Subcutaneous adipose tissue (tissue), 4 donors: Measurements from ENCODE around the gene WBP2. TPM values are rescaled to one million over a fixed set of nuclear protein-coding genes. Genes with fewer than 3 reads are reported as not detected.

Source experiments
- CTCF ChIP-seq: fragments of 450-650 bp; IDR thresholded peaks from one replicate; pipeline ENCODE4 v1.5.1; 2016; ENCODE audit warnings: low read depth, mild to moderate bottlenecking, control low read depth, antibody characterized with exemption, moderate library complexity
- total RNA-seq, 4 donors: library from RNA; depleted of rRNA; stranded (reverse); fragments of >200 nt; gene quantifications; one replicate each; pipeline ENCODE4 v1.1.0, GENCODE V29; 2016

The WBP2 gene
- total RNA-seq, 4 donors from 2014 or later: 55.3 to 91.7 (median 65.6) TPM

GRCh38 chr17:75808549-75808904 is 46.6 kb downstream of the WBP2 start:
- no peak for TF ChIP-seq CTCF

GRCh38 chr17:75807861-75808260 is 47.3 kb downstream of the WBP2 start:
- TF ChIP-seq CTCF: no peak

GRCh38 chr17:75806822-75807500 is 48.2 kb downstream of the WBP2 start:
- no peak for TF ChIP-seq CTCF

GRCh38 chr17:75803883-75804282 is 51.3 kb downstream of the WBP2 start:
- no peak for TF ChIP-seq CTCF

- TF ChIP-seq CTCF: no peak
These were observed 55.7 kb downstream of the WBP2 start for GRCh38 chr17:75799402-75799801.

GRCh38 chr17:75795820-75796607 is 59.1 kb downstream of the WBP2 start:
- no peak for TF ChIP-seq CTCF

Other genes with a start within 250 kb of the WBP2 start
- 1 to 10 TPM in 1 of 4 donors, under 1 TPM in 1, not detected in 2; 0.66 to 1.9 TPM for gene SMIM5, start 221.9 kb downstream of the WBP2 start, total RNA-seq
- gene RECQL5, start 188.2 kb downstream of the WBP2 start, total RNA-seq: 10 to 100 TPM in 2 of 4 donors, 1 to 10 TPM in 2; 7.7 to 23.4 (median 15.5) TPM
- gene SAP30BP, start 188.0 kb downstream of the WBP2 start, total RNA-seq: 10 to 100 TPM; 58.0 to 78.9 (median 61.7) TPM
- gene ITGB4, start 133.9 kb downstream of the WBP2 start, total RNA-seq: 10 to 100 TPM in 2 of 4 donors, 1 to 10 TPM in 2; 5.1 to 25.2 (median 9.9) TPM
- gene GALK1, start 90.1 kb downstream of the WBP2 start, total RNA-seq: 10 to 100 TPM; 13.2 to 31.3 (median 24.5) TPM
- gene UNK, start 70.5 kb downstream of the WBP2 start, total RNA-seq: 10 to 100 TPM; 21.8 to 42.1 (median 29.7) TPM
- gene UNC13D, start 10.9 kb downstream of the WBP2 start, total RNA-seq: 1 to 10 TPM; 4.7 to 9.7 (median 8.5) TPM
- 10 to 100 TPM; 10.3 to 23.0 (median 20.8) TPM for gene TRIM47, start 23.2 kb upstream of the WBP2 start, total RNA-seq
- 10 to 100 TPM; 14.3 to 33.9 (median 24.7) TPM for gene TRIM65, start 41.6 kb upstream of the WBP2 start, total RNA-seq
- 10 to 100 TPM; 28.4 to 57.9 (median 46.0) TPM for gene MRPL38, start 49.5 kb upstream of the WBP2 start, total RNA-seq
- 1 to 10 TPM; 3.1 to 8.8 (median 6.7) TPM for gene FBF1, start 85.7 kb upstream of the WBP2 start, total RNA-seq
- 100 to 1,000 TPM in 3 of 4 donors, 10 to 100 TPM in 1; 97.3 to 165 (median 103) TPM for gene ACOX1, start 123.8 kb upstream of the WBP2 start, total RNA-seq
- gene TEN1, start 123.9 kb upstream of the WBP2 start, total RNA-seq: 10 to 100 TPM in 3 of 4 donors, 1 to 10 TPM in 1; 4.7 to 29.0 (median 20.8) TPM
- 10 to 100 TPM in 1 of 4 donors, 1 to 10 TPM in 3; 4.9 to 10.2 (median 5.7) TPM for gene CDK3, start 145.5 kb upstream of the WBP2 start, total RNA-seq
- 1 to 10 TPM in 1 of 4 donors, under 1 TPM in 3; 0.19 to 1.3 (median 0.87) TPM for gene EVPL, start 172.0 kb upstream of the WBP2 start, total RNA-seq
- gene SRP68, start 217.2 kb upstream of the WBP2 start, total RNA-seq: 10 to 100 TPM; 39.8 to 74.2 (median 48.4) TPM
- not detected for gene GALR2, start 219.4 kb upstream of the WBP2 start, total RNA-seq
- gene ZACN, start 223.8 kb upstream of the WBP2 start, total RNA-seq: not detected
- gene EXOC7, start 248.5 kb upstream of the WBP2 start, total RNA-seq: 10 to 100 TPM; 57.7 to 79.1 (median 71.4) TPM